H1 (cell line): ENCODE measurements around the gene TRIM29. TPM values are rescaled to one million over a fixed set of nuclear protein-coding genes. Genes with fewer than 3 reads are reported as not detected.

Experiments used
- CTCF ChIA-PET: fragments of 300-600 bp; sonication (Branson Sonifier 250); formaldehyde crosslinking; loops from one replicate; lab custom pipeline; 2021; ENCODE audit not compliant: partially characterized antibody; lab: Charles Lee
- POLR2A ChIA-PET: fragments of 300-600 bp; sonication (Branson Sonifier 250); formaldehyde crosslinking; loops from one replicate; lab custom pipeline; 2021; ENCODE audit warnings: inconsistent platforms; ENCODE audit not compliant: partially characterized antibody; lab: Charles Lee
- DNase-seq, 2 experiments: peaks; one replicate each; pipeline versions ENCODE4 v3.0.0 to v3.0.0-alpha.2; 2010 to 2022; ENCODE audit warnings: low spot score in 2 of 2, low read depth in 1 of 2, mixed read lengths in 1 of 2
- FAIRE-seq: peaks from 2 replicates; lab custom pipeline; 2011; peaks lifted over from hg19 to GRCh38; lab: Jason Lieb, UNC
- H2AFZ ChIP-seq: 2 replicates; pipeline ENCODE4 v1.8.1; 2012; ENCODE audit warnings: low read length, inconsistent platforms
- H2AK5ac ChIP-seq: 2 replicates; pipeline ENCODE4 v1.6.1; 2013; ENCODE audit warnings: low read depth, low read length
- H2BK120ac ChIP-seq: replicated peaks from 2 replicates; pipeline ENCODE3; 2013; ENCODE audit warnings: low read depth, low read length, inconsistent platforms
- H2BK12ac ChIP-seq: 2 replicates; pipeline ENCODE4 v1.6.1; 2013; ENCODE audit warnings: low read depth, low read length
- H2BK15ac ChIP-seq: 2 replicates; pipeline ENCODE4 v1.6.1; 2013; ENCODE audit warnings: low read length
- H2BK20ac ChIP-seq: 2 replicates; pipeline ENCODE4 v1.6.1; 2013; ENCODE audit warnings: low read length
- H2BK5ac ChIP-seq: 2 replicates; pipeline ENCODE4 v1.6.1; 2013; ENCODE audit warnings: low read depth, low read length
- H3K14ac ChIP-seq: 2 replicates; pipeline ENCODE4 v1.6.1; 2013; ENCODE audit warnings: inconsistent platforms; ENCODE audit not compliant: insufficient read length
- H3K18ac ChIP-seq: 2 replicates; pipeline ENCODE4 v1.6.1; 2013; ENCODE audit warnings: low read length; ENCODE audit errors: extremely low read depth
- H3K23ac ChIP-seq: 2 replicates; pipeline ENCODE4 v1.6.1; 2013; ENCODE audit warnings: inconsistent platforms; ENCODE audit not compliant: insufficient read length
- H3K23me2 ChIP-seq: 2 replicates; pipeline ENCODE4 v1.6.1; 2013; ENCODE audit warnings: low read depth, low read length
- H3K27ac ChIP-seq: 2 replicates; pipeline ENCODE4 v1.6.1; 2011; ENCODE audit warnings: low read depth, low read length, inconsistent platforms
- H3K27me3 ChIP-seq, 4 experiments: replicated peaks in 1 of 4; 1 replicate in 1 of 4; 2 replicates in 3 of 4; pipeline versions ENCODE4 v1.6.1 to v1.8.1; 2011 to 2013; ENCODE audit warnings: low read length in 3 of 4, mild to moderate bottlenecking in 3 of 4, inconsistent platforms in 2 of 4, mixed read lengths in 2 of 4, moderate library complexity in 1 of 4; ENCODE audit not compliant: control insufficient read depth in 3 of 4, insufficient read depth in 3 of 4; ENCODE audit errors: extremely low read depth in 1 of 4
- H3K36me3 ChIP-seq, 4 experiments: 2 replicates each; pipeline versions ENCODE4 v1.6.1 to v1.8.1; 2011 to 2013; ENCODE audit warnings: mild to moderate bottlenecking in 4 of 4, low read length in 3 of 4, moderate library complexity in 2 of 4, control low read depth in 1 of 4, inconsistent platforms in 1 of 4; ENCODE audit not compliant: insufficient read depth in 4 of 4, control insufficient read depth in 2 of 4
- H3K4ac ChIP-seq: replicated peaks from 2 replicates; pipeline ENCODE3; 2013; ENCODE audit warnings: low read length, low read depth, mixed read lengths, inconsistent platforms; ENCODE audit not compliant: insufficient read length
- H3K4me1 ChIP-seq, 4 experiments: replicated peaks in 1 of 4; 1 replicate in 1 of 4; 2 replicates in 3 of 4; pipeline versions ENCODE4 v1.6.1 to v1.8.1; 2011 to 2013; ENCODE audit warnings: low read length in 3 of 4, inconsistent platforms in 2 of 4, mixed read lengths in 1 of 4; ENCODE audit not compliant: insufficient read depth in 4 of 4, control insufficient read depth in 3 of 4
- H3K4me2 ChIP-seq, 2 experiments: 2 replicates each; pipeline versions ENCODE4 v1.6.1 to v1.8.1; 2011 to 2013; ENCODE audit warnings: low read depth in 2 of 2, low read length in 2 of 2, control low read depth in 1 of 2, inconsistent platforms in 1 of 2, mild to moderate bottlenecking in 1 of 2; ENCODE audit not compliant: insufficient read depth in 1 of 2
- H3K4me3 ChIP-seq, 4 experiments: fragments of 200-600, 300-600 bp in 1 of 4; sonication (generic), shearing (Covaris generic), sonication (Bioruptor Twin) in 1 of 4; 2 replicates each; pipeline versions ENCODE4 v1.5.1 to v1.8.1; 2011 to 2016; ENCODE audit warnings: low read length in 4 of 4, low read depth in 3 of 4, control low read depth in 2 of 4, inconsistent platforms in 2 of 4, mild to moderate bottlenecking in 2 of 4, mixed read lengths in 1 of 4, moderate library complexity in 1 of 4; ENCODE audit not compliant: insufficient read depth in 2 of 4; ENCODE audit errors: extremely low read depth in 1 of 4
- H3K56ac ChIP-seq: replicated peaks from 2 replicates; pipeline ENCODE3; 2013; ENCODE audit warnings: low read depth, mild to moderate bottlenecking, mixed read lengths, low read length, inconsistent platforms; ENCODE audit not compliant: insufficient read length
- H3K79me1 ChIP-seq: 2 replicates; pipeline ENCODE4 v1.6.1; 2013; ENCODE audit warnings: low read depth, low read length, control low read depth
- H3K79me2 ChIP-seq, 2 experiments: 2 replicates each; pipeline versions ENCODE4 v1.6.1 to v1.8.1; 2012 to 2013; ENCODE audit warnings: low read length in 2 of 2, mild to moderate bottlenecking in 2 of 2, inconsistent platforms in 1 of 2; ENCODE audit not compliant: insufficient read depth in 2 of 2, control insufficient read depth in 1 of 2
- H3K9ac ChIP-seq, 4 experiments: replicated peaks in 1 of 4; 1 replicate in 1 of 4; 2 replicates in 3 of 4; pipeline versions ENCODE4 v1.6.1 to v1.8.1; 2011 to 2013; ENCODE audit warnings: low read depth in 3 of 4, low read length in 3 of 4, control low read depth in 2 of 4, mild to moderate bottlenecking in 2 of 4, moderate library complexity in 2 of 4, inconsistent platforms in 1 of 4; ENCODE audit errors: extremely low read depth in 1 of 4
- H3K9me3 ChIP-seq, 2 experiments: 2 replicates each; pipeline versions ENCODE4 v1.6.1 to v1.8.1; 2012 to 2013; ENCODE audit warnings: mild to moderate bottlenecking in 2 of 2, moderate library complexity in 2 of 2, control low read depth in 1 of 2, inconsistent platforms in 1 of 2, low read depth in 1 of 2, low read length in 1 of 2, mixed read lengths in 1 of 2; ENCODE audit not compliant: insufficient read depth in 2 of 2
- H4K20me1 ChIP-seq, 2 experiments: replicated peaks in 1 of 2; 2 replicates each; pipeline versions ENCODE3 to v1.8.1; 2011 to 2013; ENCODE audit warnings: inconsistent platforms in 2 of 2, low read length in 2 of 2, mild to moderate bottlenecking in 1 of 2; ENCODE audit not compliant: insufficient read depth in 2 of 2, control insufficient read depth in 1 of 2
- H4K5ac ChIP-seq: 2 replicates; pipeline ENCODE4 v1.6.1; 2013; ENCODE audit warnings: low read length, low read depth, mixed read lengths, inconsistent platforms; ENCODE audit not compliant: insufficient read length
- H4K8ac ChIP-seq: 2 replicates; pipeline ENCODE4 v1.8.0; 2013; ENCODE audit warnings: mild to moderate bottlenecking, moderate library complexity, low read length, inconsistent platforms; ENCODE audit not compliant: insufficient read depth; ENCODE audit errors: extremely low read depth
- H4K91ac ChIP-seq: replicated peaks from 2 replicates; pipeline ENCODE3; 2013; ENCODE audit warnings: low read length, mixed read lengths, inconsistent platforms; ENCODE audit not compliant: insufficient read length
- BCL11A ChIP-seq, 2 experiments: IDR thresholded peaks; one replicate each; pipeline ENCODE4 v1.6.1; 2011; ENCODE audit warnings: low read depth in 2 of 2, low read length in 2 of 2, mild to moderate bottlenecking in 2 of 2
- CREB1 ChIP-seq: IDR thresholded peaks from 2 replicates; pipeline ENCODE4 v1.6.1; 2012; ENCODE audit warnings: inconsistent platforms
- CTBP2 ChIP-seq: IDR thresholded peaks from 2 replicates; pipeline ENCODE4 v1.7.0; 2011; ENCODE audit warnings: borderline replicate concordance, mild to moderate bottlenecking, moderate library complexity, mixed read lengths, low read length; ENCODE audit not compliant: insufficient read depth, insufficient read length
- WGBS, 2 experiments: shearing (Covaris generic) in 1 of 2; methylation state at CpG; one replicate each; pipeline versions ENCODE4 v1.1.6 to v1.1.7; 2013 to 2015; ENCODE audit warnings: low lambda C conversion rate in 2 of 2, mixed read lengths in 2 of 2, inconsistent platforms in 1 of 2, low coverage in 1 of 2, missing lambda C conversion rate in 1 of 2; ENCODE audit not compliant: insufficient replicate concordance in 2 of 2, insufficient coverage in 1 of 2, insufficient read length in 1 of 2; ENCODE audit errors: extremely low coverage in 1 of 2, missing lambda C conversion rate in 1 of 2; 5-methylcytosine and 5-hydroxymethylcytosine counted together
- polyA plus RNA-seq, 7 experiments: library from polyadenylated mRNA; depleted of rRNA in 3 of 7; stranded (reverse) in 5 of 7; unstranded in 2 of 7; fragments of >200 nt in 5 of 7; fragments of 200-250 nt in 2 of 7; gene quantifications; 1 replicate in 5 of 7; 2 replicates in 1 of 7; 4 replicates in 1 of 7; pipeline versions ENCODE4 v1.2.1 to v1.2.3, GENCODE V29; 2011 to 2013; ENCODE audit warnings: missing spikeins in 2 of 7, mixed read lengths in 2 of 7
- total RNA-seq: library from RNA; stranded (reverse); fragmentation: NEBNext Ultra II Directional; extraction: Animal tissue kit (Norgen Biotek cat#: 25700); gene quantifications from 2 replicates; pipeline ENCODE4 v1.2.1, GENCODE V29; 2021

The TRIM29 gene
- total and polyA plus RNA-seq, 2 of the 8 experiments (the other 6 are each of a cell fraction or from before 2014, with no cell fraction given), result 0.17 to 0.43 TPM

GRCh38 chr11:120153221-120153620, 15.3 kb upstream of the TRIM29 start:
- ChIA-PET POLR2A (interaction anchor here (0.6 kb wide), 1 partner anchor 128 kb away, joined by 3 read pairs; no protein-coding TSS in a partner anchor), CTCF (interaction anchor here (0.8 to 1.8 kb wide), 3 partner anchors 28 to 76 kb away, joined by 4 to 6 read pairs (median 5); no protein-coding TSS in a partner anchor)
- Histone ChIP-seq H3K9me3 (no peaks in the 10 kb centered on the region), H3K27ac (no peak overlapping the region), H2BK120ac (no peak overlapping the region), H4K8ac (no peak overlapping the region), H2AFZ (no peak overlapping the region), H3K79me1 (no peaks in the 10 kb centered on the region), H2BK5ac (no peak overlapping the region), H3K4me1 (no peaks in the 10 kb centered on the region), H3K36me3 (no peaks in the 10 kb centered on the region), H3K56ac (no peak overlapping the region), H3K27me3 (no peaks in the 10 kb centered on the region; a peak in 1 of 7 replicates), H3K23ac (no peak overlapping the region), H2BK15ac (no peak overlapping the region), H2AK5ac (no peak overlapping the region), H3K4ac (no peak overlapping the region), H3K23me2 (no peaks in the 10 kb centered on the region), H4K20me1 (no peaks in the 10 kb centered on the region), H3K4me3 (no peak overlapping the region), H3K9ac (no peak overlapping the region), H2BK20ac (no peak overlapping the region)
- 89% methylated on average over 2 of the region's 2 CpGs; no CpG with 5 or more reads in 1 of the 2 experiments for WGBS, 2 experiments
- DNase-seq, result no peak
- no peak for TF ChIP-seq CTBP2
- no peak for TF ChIP-seq BCL11A (IDR thresholded peaks at IDR 0.05; ENCODE audit: low read depth in 2 of 2, low read length in 2 of 2)
- TF ChIP-seq CREB1, result no peak
- TF ChIP-seq, all 59 proteins: peak for 0
- FAIRE-seq, result no peak
- no peak overlapping the region for H4K91ac ChIP-seq
- H2BK12ac ChIP-seq, result no peak overlapping the region
- no peak overlapping the region for H4K5ac ChIP-seq
- no peak overlapping the region for H3K4me2 ChIP-seq
- H3K14ac ChIP-seq, result no peak overlapping the region
- no peak overlapping the region for H3K18ac ChIP-seq
- no peaks in the 10 kb centered on the region for H3K79me2 ChIP-seq
